ENCODE results near the gene LMBRD1. TPM values are rescaled to one million over a fixed set of nuclear protein-coding genes. Genes with fewer than 3 reads are reported as not detected.
"Not testable (repeated sequence)": the region's sequence is repeated elsewhere in the genome, so short reads cannot be mapped to it uniquely, and the experiment has no call there.

LMBRD1 gene
- 23.5 TPM for polyA plus RNA-seq (2013, experiment 1 of 4)
- 23.8 TPM for polyA plus RNA-seq (2013, experiment 2 of 4)
- polyA plus RNA-seq (2013, experiment 3 of 4): 21.4 TPM
- polyA plus RNA-seq (2013, experiment 4 of 4): 25.6 TPM

GRCh38 chr6:69796642-69797390, at the start of gene LMBRD1:
Gene LMBRD1 (minus strand): TSS chr6:69797010. CDS start chr6:69796881, 129 bp downstream.
- Histone ChIP-seq H3K9me3 (ENCODE audit: control insufficient read depth, low read length) (no peaks in the 10 kb centered on the region), H3K36me3 (ENCODE audit: control insufficient read depth, insufficient read depth, low read length) (no peaks in the 10 kb centered on the region), H3K4me1 (ENCODE audit: control insufficient read depth, insufficient read depth, low read length) (peaks cover 7% of the 10 kb centered on the region), H3K27me3 (ENCODE audit: control insufficient read depth, insufficient read depth, low read length, poor library complexity, severe bottlenecking) (no peaks in the 10 kb centered on the region), H3K4me3 (ENCODE audit: insufficient read depth, low read depth, low read length) (peak within 1 kb of the TSS; percentile 83), H3K27ac (ENCODE audit: insufficient read depth, low read depth, low read length, poor library complexity, severe bottlenecking) (peak within 1 kb of the TSS; percentile 95)
- 2 to 3% methylated on average over 39 of the region's 39 CpGs for WGBS, 2 experiments

- 88 to 98% methylated on average over 2 of the region's 2 CpGs for WGBS, 2 experiments
- Histone ChIP-seq H3K4me3 (ENCODE audit: insufficient read depth, low read depth, low read length) (no peak overlapping the region), H3K27ac (ENCODE audit: insufficient read depth, low read depth, low read length, poor library complexity, severe bottlenecking) (no peak overlapping the region), H3K36me3 (ENCODE audit: control insufficient read depth, insufficient read depth, low read length) (no peaks in the 10 kb centered on the region), H3K27me3 (ENCODE audit: control insufficient read depth, insufficient read depth, low read length, poor library complexity, severe bottlenecking) (no peaks in the 10 kb centered on the region), H3K9me3 (ENCODE audit: control insufficient read depth, low read length) (no peaks in the 10 kb centered on the region), H3K4me1 (ENCODE audit: control insufficient read depth, insufficient read depth, low read length) (no peaks in the 10 kb centered on the region)
These were observed 49.5 kb upstream of the LMBRD1 start for GRCh38 chr6:69846312-69846711.

GRCh38 chr6:69843189-69843588, 46.4 kb upstream of the LMBRD1 start:
- H3K27ac ChIP-seq (ENCODE audit: insufficient read depth, low read depth, low read length, poor library complexity, severe bottlenecking): no peak overlapping the region
- no peaks in the 10 kb centered on the region for H3K4me1 ChIP-seq (ENCODE audit: control insufficient read depth, insufficient read depth, low read length)
- H3K36me3 ChIP-seq (ENCODE audit: control insufficient read depth, insufficient read depth, low read length): no peaks in the 10 kb centered on the region
- 82 to 100% methylated on average over 1 of the region's 1 CpG for WGBS, 2 experiments
- no peaks in the 10 kb centered on the region for H3K27me3 ChIP-seq (ENCODE audit: control insufficient read depth, insufficient read depth, low read length, poor library complexity, severe bottlenecking)
- no peak overlapping the region for H3K4me3 ChIP-seq (ENCODE audit: insufficient read depth, low read depth, low read length)
- no peaks in the 10 kb centered on the region for H3K9me3 ChIP-seq (ENCODE audit: control insufficient read depth, low read length)

- Histone ChIP-seq H3K36me3 (ENCODE audit: control insufficient read depth, insufficient read depth, low read length) (no peaks in the 10 kb centered on the region), H3K9me3 (ENCODE audit: control insufficient read depth, low read length) (no peaks in the 10 kb centered on the region), H3K27ac (ENCODE audit: insufficient read depth, low read depth, low read length, poor library complexity, severe bottlenecking) (no peak overlapping the region), H3K4me1 (ENCODE audit: control insufficient read depth, insufficient read depth, low read length) (no peaks in the 10 kb centered on the region), H3K27me3 (ENCODE audit: control insufficient read depth, insufficient read depth, low read length, poor library complexity, severe bottlenecking) (no peaks in the 10 kb centered on the region), H3K4me3 (ENCODE audit: insufficient read depth, low read depth, low read length) (no peak overlapping the region)
- 86 to 91% methylated on average over 1 of the region's 1 CpG for WGBS, 2 experiments
These were observed 45.1 kb upstream of the LMBRD1 start for GRCh38 chr6:69841862-69842261.

- 22 to 26% methylated on average over 3 to 5 of the region's 5 CpGs for WGBS, 2 experiments
- Histone ChIP-seq H3K27ac (ENCODE audit: insufficient read depth, low read depth, low read length, poor library complexity, severe bottlenecking) (no peak overlapping the region), H3K9me3 (ENCODE audit: control insufficient read depth, low read length) (no peaks in the 10 kb centered on the region), H3K4me1 (ENCODE audit: control insufficient read depth, insufficient read depth, low read length) (no peaks in the 10 kb centered on the region), H3K4me3 (ENCODE audit: insufficient read depth, low read depth, low read length) (no peak overlapping the region), H3K36me3 (ENCODE audit: control insufficient read depth, insufficient read depth, low read length) (no peaks in the 10 kb centered on the region), H3K27me3 (ENCODE audit: control insufficient read depth, insufficient read depth, low read length, poor library complexity, severe bottlenecking) (no peaks in the 10 kb centered on the region)
These were observed 38.8 kb upstream of the LMBRD1 start for GRCh38 chr6:69835414-69836179.

GRCh38 chr6:69832558-69832957, 35.7 kb upstream of the LMBRD1 start:
- H3K27me3 ChIP-seq (ENCODE audit: control insufficient read depth, insufficient read depth, low read length, poor library complexity, severe bottlenecking): no peaks in the 10 kb centered on the region
- no peak overlapping the region for H3K27ac ChIP-seq (ENCODE audit: insufficient read depth, low read depth, low read length, poor library complexity, severe bottlenecking)
- no peak overlapping the region for H3K4me3 ChIP-seq (ENCODE audit: insufficient read depth, low read depth, low read length)
- H3K4me1 ChIP-seq (ENCODE audit: control insufficient read depth, insufficient read depth, low read length): no peaks in the 10 kb centered on the region
- no peaks in the 10 kb centered on the region for H3K36me3 ChIP-seq (ENCODE audit: control insufficient read depth, insufficient read depth, low read length)
- H3K9me3 ChIP-seq (ENCODE audit: control insufficient read depth, low read length): no peaks in the 10 kb centered on the region

- H3K27me3 ChIP-seq (ENCODE audit: control insufficient read depth, insufficient read depth, low read length, poor library complexity, severe bottlenecking): no peaks in the 10 kb centered on the region
- no peak overlapping the region for H3K4me3 ChIP-seq (ENCODE audit: insufficient read depth, low read depth, low read length)
- 80 to 86% methylated on average over 1 of the region's 2 CpGs for WGBS, 2 experiments
- no peaks in the 10 kb centered on the region for H3K4me1 ChIP-seq (ENCODE audit: control insufficient read depth, insufficient read depth, low read length)
- H3K27ac ChIP-seq (ENCODE audit: insufficient read depth, low read depth, low read length, poor library complexity, severe bottlenecking): no peak overlapping the region
- no peaks in the 10 kb centered on the region for H3K36me3 ChIP-seq (ENCODE audit: control insufficient read depth, insufficient read depth, low read length)
- no peaks in the 10 kb centered on the region for H3K9me3 ChIP-seq (ENCODE audit: control insufficient read depth, low read length)
These were observed 30.6 kb upstream of the LMBRD1 start for GRCh38 chr6:69827276-69827893.

GRCh38 chr6:69825904-69826303, 29.1 kb upstream of the LMBRD1 start:
- Histone ChIP-seq H3K27me3 (ENCODE audit: control insufficient read depth, insufficient read depth, low read length, poor library complexity, severe bottlenecking) (no peaks in the 10 kb centered on the region), H3K4me1 (ENCODE audit: control insufficient read depth, insufficient read depth, low read length) (no peaks in the 10 kb centered on the region), H3K9me3 (ENCODE audit: control insufficient read depth, low read length) (no peaks in the 10 kb centered on the region), H3K36me3 (ENCODE audit: control insufficient read depth, insufficient read depth, low read length) (no peaks in the 10 kb centered on the region), H3K27ac (ENCODE audit: insufficient read depth, low read depth, low read length, poor library complexity, severe bottlenecking) (no peak overlapping the region), H3K4me3 (ENCODE audit: insufficient read depth, low read depth, low read length) (no peak overlapping the region)
- WGBS, 2 experiments: 87 to 100% methylated on average over 1 of the region's 1 CpG

GRCh38 chr6:69824355-69824754, 27.5 kb upstream of the LMBRD1 start:
- H3K4me1 ChIP-seq (ENCODE audit: control insufficient read depth, insufficient read depth, low read length); H3K36me3 ChIP-seq (ENCODE audit: control insufficient read depth, insufficient read depth, low read length); H3K4me3 ChIP-seq (ENCODE audit: insufficient read depth, low read depth, low read length); H3K27me3 ChIP-seq (ENCODE audit: control insufficient read depth, insufficient read depth, low read length, poor library complexity, severe bottlenecking); H3K27ac ChIP-seq (ENCODE audit: insufficient read depth, low read depth, low read length, poor library complexity, severe bottlenecking); H3K9me3 ChIP-seq (ENCODE audit: control insufficient read depth, low read length): not testable (repeated sequence)
- 60 to 66% methylated on average over 2 to 5 of the region's 5 CpGs for WGBS, 2 experiments

- H3K27me3 ChIP-seq (ENCODE audit: control insufficient read depth, insufficient read depth, low read length, poor library complexity, severe bottlenecking): no peaks in the 10 kb centered on the region
- no peaks in the 10 kb centered on the region for H3K36me3 ChIP-seq (ENCODE audit: control insufficient read depth, insufficient read depth, low read length)
- H3K27ac ChIP-seq (ENCODE audit: insufficient read depth, low read depth, low read length, poor library complexity, severe bottlenecking): no peak overlapping the region
- no peaks in the 10 kb centered on the region for H3K4me1 ChIP-seq (ENCODE audit: control insufficient read depth, insufficient read depth, low read length)
- no peak overlapping the region for H3K4me3 ChIP-seq (ENCODE audit: insufficient read depth, low read depth, low read length)
- WGBS, 2 experiments: 95 to 96% methylated on average over 1 of the region's 1 CpG
- no peaks in the 10 kb centered on the region for H3K9me3 ChIP-seq (ENCODE audit: control insufficient read depth, low read length)
These were observed 23.6 kb upstream of the LMBRD1 start for GRCh38 chr6:69820438-69820837.
